ENCODE results near the gene TIMP1.

- no peak for TF ChIP-seq POLR2AphosphoS5 (IDR thresholded peaks at IDR 0.05; ENCODE audit: insufficient read depth in 1 of 2, low read depth in 1 of 2)
- no peak for TF ChIP-seq CTCF (IDR thresholded peaks at IDR 0.05)
Measured at GRCh38 chrX:47564438-47565085, 17.7 kb upstream of the TIMP1 start.

Data from vagina (tissue), 2 donors.